Hepatocyte (in vitro differentiated cells): ENCODE results near the gene KLK5. TPM values are rescaled to one million over a fixed set of nuclear protein-coding genes. Genes with fewer than 3 reads are reported as not detected.

Source experiments
- DNase-seq: peaks from one replicate; pipeline ENCODE4 v3.0.0-alpha.2; 2016; ENCODE audit warnings: low spot score
- H2AFZ ChIP-seq: fragments of 200-600 bp; sonication (generic); 2 replicates; pipeline ENCODE4 v1.6.0; 2016; ENCODE audit warnings: antibody characterized with exemption, mild to moderate bottlenecking
- H3K27ac ChIP-seq: fragments of 200-600 bp; sonication (generic); 2 replicates; pipeline ENCODE4 v1.5.1; 2016; ENCODE audit warnings: mild to moderate bottlenecking
- H3K27me3 ChIP-seq: fragments of 200-600 bp; sonication (generic); 2 replicates; pipeline ENCODE4 v1.6.1; 2016
- H3K36me3 ChIP-seq: fragments of 200-600 bp; sonication (generic); replicated peaks from 2 replicates; pipeline ENCODE4 v1.5.1; 2016; ENCODE audit warnings: low read depth; ENCODE audit not compliant: insufficient read depth
- H3K4me1 ChIP-seq: fragments of 200-600 bp; sonication (generic); 2 replicates; pipeline ENCODE4 v1.5.1; 2016; ENCODE audit warnings: mild to moderate bottlenecking, moderate library complexity; ENCODE audit not compliant: insufficient read depth
- H3K4me2 ChIP-seq: fragments of 200-600 bp; sonication (generic); 2 replicates; pipeline ENCODE4 v1.6.0; 2016
- H3K4me3 ChIP-seq: fragments of 200-600 bp; sonication (generic); 2 replicates; pipeline ENCODE4 v1.5.1; 2016; ENCODE audit warnings: mild to moderate bottlenecking
- H3K79me2 ChIP-seq: fragments of 200-600 bp; sonication (generic); 2 replicates; pipeline ENCODE4 v1.6.0; 2017; ENCODE audit warnings: mild to moderate bottlenecking
- H3K9me2 ChIP-seq: fragments of 200-600 bp; sonication (generic); replicated peaks from 2 replicates; pipeline ENCODE4 v1.6.0; 2017; ENCODE audit warnings: mild to moderate bottlenecking; ENCODE audit not compliant: insufficient read depth
- H3K9me3 ChIP-seq: fragments of 200-600 bp; sonication (generic); 2 replicates; pipeline ENCODE4 v1.5.1; 2016; ENCODE audit warnings: low read depth, mild to moderate bottlenecking
- H4K20me1 ChIP-seq: fragments of 200-600 bp; sonication (generic); 2 replicates; pipeline ENCODE4 v1.6.0; 2016; ENCODE audit warnings: mild to moderate bottlenecking; ENCODE audit not compliant: insufficient read depth, poor library complexity, severe bottlenecking
- CTCF ChIP-seq: fragments of 200-600 bp; sonication (generic); IDR thresholded peaks from 2 replicates; pipeline ENCODE4 v1.5.1; 2016; ENCODE audit warnings: antibody characterized with exemption, mild to moderate bottlenecking; ENCODE audit not compliant: poor library complexity
- EZH2 ChIP-seq: fragments of 200-600 bp; sonication (generic); IDR thresholded peaks from 2 replicates; pipeline ENCODE4 v1.6.1; 2016; ENCODE audit warnings: antibody characterized with exemption, mild to moderate bottlenecking, borderline replicate concordance
- EZH2phosphoT487 ChIP-seq: fragments of 200-600 bp; sonication (generic); IDR thresholded peaks from one replicate; pipeline ENCODE4 v1.6.1; 2018; ENCODE audit warnings: antibody characterized with exemption, mild to moderate bottlenecking, low read depth, moderate library complexity; ENCODE audit not compliant: unreplicated experiment, severe bottlenecking
- WGBS: methylation state at CpG from one replicate; pipeline ENCODE4 v1.1.6; 2016; ENCODE audit warnings: low lambda C conversion rate; ENCODE audit errors: missing lambda C conversion rate; 5-methylcytosine and 5-hydroxymethylcytosine counted together
- polyA plus RNA-seq: library from polyadenylated mRNA; unstranded; fragments of >200 nt; fragmentation: Nextera tagmentation; extraction: Ambion mirVana; gene quantifications from 2 replicates; pipeline ENCODE4 v1.2.1, GENCODE V29; 2016
- total RNA-seq: library from RNA; depleted of rRNA; stranded (reverse); fragments of >200 nt; gene quantifications from 2 replicates; pipeline ENCODE4 v1.2.3, GENCODE V29; 2014

KLK5 gene
- total and polyA plus RNA-seq, 2 experiments from 2014 or later = 0.24 TPM; not detected in 1

GRCh38 chr19:51000981-51001380, 48.1 kb upstream of the KLK5 start:
- H3K9me3 ChIP-seq = no peaks in the 10 kb centered on the region
- 43% methylated on average over 16 of the region's 16 CpGs for WGBS
- H3K9me2 ChIP-seq = no peaks in the 10 kb centered on the region
- H2AFZ ChIP-seq = no peak overlapping the region
- H3K27me3 ChIP-seq = peaks cover 16% of the 10 kb centered on the region
- no peak overlapping the region for H3K4me2 ChIP-seq
- H3K4me1 ChIP-seq = no peaks in the 10 kb centered on the region
- no peak for TF ChIP-seq EZH2phosphoT487
- TF ChIP-seq EZH2 = no peak
- TF ChIP-seq CTCF = no peak
- no peak overlapping the region for H3K4me3 ChIP-seq
- H3K79me2 ChIP-seq = no peaks in the 10 kb centered on the region
- no peak for DNase-seq
- no peaks in the 10 kb centered on the region for H3K36me3 ChIP-seq
- H3K27ac ChIP-seq = no peak overlapping the region
- no peaks in the 10 kb centered on the region for H4K20me1 ChIP-seq

- Histone ChIP-seq H4K20me1 (no peaks in the 10 kb centered on the region), H3K4me2 (no peak overlapping the region), H3K27ac (no peak overlapping the region), H3K27me3 (peaks cover 15% of the 10 kb centered on the region), H2AFZ (no peak overlapping the region), H3K79me2 (no peaks in the 10 kb centered on the region), H3K9me3 (no peaks in the 10 kb centered on the region), H3K4me1 (no peaks in the 10 kb centered on the region), H3K4me3 (no peak overlapping the region), H3K36me3 (no peaks in the 10 kb centered on the region), H3K9me2 (no peaks in the 10 kb centered on the region)
- WGBS = 94% methylated on average over 10 of the region's 10 CpGs
- DNase-seq = no peak
- TF ChIP-seq EZH2phosphoT487 (no peak), EZH2 (no peak), CTCF (no peak)
Observed at GRCh38 chr19:51000426-51000825, 47.6 kb upstream of the KLK5 start.

- 50% methylated on average over 4 of the region's 4 CpGs for WGBS
- H3K4me3 ChIP-seq = no peak overlapping the region
- H3K79me2 ChIP-seq = no peaks in the 10 kb centered on the region
- no peak for DNase-seq
- H3K4me1 ChIP-seq = no peaks in the 10 kb centered on the region
- no peaks in the 10 kb centered on the region for H3K36me3 ChIP-seq
- no peaks in the 10 kb centered on the region for H3K9me2 ChIP-seq
- no peak overlapping the region for H3K27ac ChIP-seq
- no peak overlapping the region for H2AFZ ChIP-seq
- no peak for TF ChIP-seq EZH2phosphoT487
- no peaks in the 10 kb centered on the region for H3K9me3 ChIP-seq
- no peaks in the 10 kb centered on the region for H4K20me1 ChIP-seq
- H3K4me2 ChIP-seq = no peak overlapping the region
- H3K27me3 ChIP-seq = peaks cover 10% of the 10 kb centered on the region
Observed at GRCh38 chr19:50998686-50999085, 45.8 kb upstream of the KLK5 start.

GRCh38 chr19:50998061-50998460, 45.2 kb upstream of the KLK5 start:
- H3K4me2 ChIP-seq = no peak overlapping the region
- H3K27me3 ChIP-seq = peaks cover 10% of the 10 kb centered on the region
- no peak for DNase-seq
- no peaks in the 10 kb centered on the region for H3K9me2 ChIP-seq
- no peaks in the 10 kb centered on the region for H3K36me3 ChIP-seq
- no peak for TF ChIP-seq EZH2phosphoT487
- no peak for TF ChIP-seq EZH2
- no peaks in the 10 kb centered on the region for H3K9me3 ChIP-seq
- H3K4me3 ChIP-seq = no peak overlapping the region
- H3K27ac ChIP-seq = no peak overlapping the region
- no peaks in the 10 kb centered on the region for H3K4me1 ChIP-seq
- H2AFZ ChIP-seq = no peak overlapping the region
- WGBS = 71% methylated on average over 5 of the region's 5 CpGs
- H4K20me1 ChIP-seq = no peaks in the 10 kb centered on the region
- H3K79me2 ChIP-seq = no peaks in the 10 kb centered on the region

- Histone ChIP-seq H3K9me3 (no peaks in the 10 kb centered on the region), H3K4me2 (no peak overlapping the region), H3K9me2 (no peaks in the 10 kb centered on the region), H3K4me3 (no peak overlapping the region), H3K36me3 (no peaks in the 10 kb centered on the region), H3K27me3 (peaks cover 6% of the 10 kb centered on the region), H3K4me1 (no peaks in the 10 kb centered on the region), H3K79me2 (no peaks in the 10 kb centered on the region), H4K20me1 (no peaks in the 10 kb centered on the region), H3K27ac (no peak overlapping the region), H2AFZ (no peak overlapping the region)
- 72% methylated on average over 2 of the region's 2 CpGs for WGBS
- TF ChIP-seq EZH2 (no peak), EZH2phosphoT487 (no peak), CTCF (no peak)
- no peak for DNase-seq
Observed at GRCh38 chr19:50994129-50994528, 41.3 kb upstream of the KLK5 start.
